Liver (tissue), 3 donors: Measurements from ENCODE around the gene L3MBTL3.

Source experiments
- ATF3 ChIP-seq: IDR thresholded peaks from 2 replicates; pipeline ENCODE4 v1.6.1; 2016; ENCODE audit warnings: antibody characterized with exemption
- CTCF ChIP-seq: fragments of 150-350 bp; IDR thresholded peaks from 2 replicates; pipeline ENCODE4 v1.5.1; 2017; ENCODE audit warnings: improper control_type of control experiment, low read depth, low read length; ENCODE audit not compliant: missing input control
- EGR1 ChIP-seq, 2 donors: IDR thresholded peaks; 2 replicates each; pipeline ENCODE4 v1.6.1; 2016 to 2018; ENCODE audit warnings: antibody characterized with exemption in 2 of 2, low read depth in 2 of 2
- FOXA1 ChIP-seq: IDR thresholded peaks from 2 replicates; pipeline ENCODE4 v1.6.1; 2016; ENCODE audit warnings: antibody characterized with exemption
- GABPA ChIP-seq, 2 donors: IDR thresholded peaks in 1 of 2; conservative IDR thresholded peaks in 1 of 2; 2 replicates each; pipeline ENCODE4 v1.6.1; 2016; ENCODE audit warnings: antibody characterized with exemption in 2 of 2, mild to moderate bottlenecking in 1 of 2, moderate library complexity in 1 of 2
- RAD21 ChIP-seq, 2 donors: IDR thresholded peaks; 2 replicates each; pipeline ENCODE4 v1.6.1; 2016; ENCODE audit warnings: antibody characterized with exemption in 2 of 2, mild to moderate bottlenecking in 2 of 2
- RXRA ChIP-seq, 2 donors: IDR thresholded peaks; 2 replicates each; pipeline ENCODE4 v1.6.1; 2017 to 2018; ENCODE audit warnings: antibody characterized with exemption in 2 of 2, mild to moderate bottlenecking in 1 of 2
- SP1 ChIP-seq: IDR thresholded peaks from 2 replicates; pipeline ENCODE4 v1.6.1; 2018; ENCODE audit warnings: antibody characterized with exemption, mild to moderate bottlenecking
- YY1 ChIP-seq: IDR thresholded peaks from 2 replicates; pipeline ENCODE4 v1.6.1; 2016; ENCODE audit warnings: antibody characterized with exemption, mild to moderate bottlenecking
- donor health status: healthy.
- donor health status: healthy.

- TF ChIP-seq CTCF = no peak
- TF ChIP-seq ATF3 = no peak
- no peak for TF ChIP-seq FOXA1
- TF ChIP-seq YY1 = no peak
- TF ChIP-seq EGR1 (IDR thresholded peaks at IDR 0.05; ENCODE audit: low read depth in 2 of 2) = no peak
- TF ChIP-seq SP1 = no peak
- no peak for TF ChIP-seq RAD21 (IDR thresholded peaks at IDR 0.05)
- TF ChIP-seq GABPA (IDR thresholded peaks at IDR 0.05 in 1 of 2, conservative IDR thresholded peaks at IDR 0.05 in 1 of 2) = no peak
- TF ChIP-seq RXRA (IDR thresholded peaks at IDR 0.05) = no peak
These were observed 89.3 kb downstream of the L3MBTL3 start for GRCh38 chr6:130107710-130108109.
